ENCODE measurements around the gene TAS2R43. TPM values are rescaled to one million over a fixed set of nuclear protein-coding genes. Genes with fewer than 3 reads are reported as not detected.
A peak's percentile ranks its signal among the peaks of the same experiment; 100 is the strongest.

TAS2R43 gene
- total and polyA plus RNA-seq, 8 donors: 0.87 to 11.9 (median 8.4) TPM; not detected in 5

DNA sequence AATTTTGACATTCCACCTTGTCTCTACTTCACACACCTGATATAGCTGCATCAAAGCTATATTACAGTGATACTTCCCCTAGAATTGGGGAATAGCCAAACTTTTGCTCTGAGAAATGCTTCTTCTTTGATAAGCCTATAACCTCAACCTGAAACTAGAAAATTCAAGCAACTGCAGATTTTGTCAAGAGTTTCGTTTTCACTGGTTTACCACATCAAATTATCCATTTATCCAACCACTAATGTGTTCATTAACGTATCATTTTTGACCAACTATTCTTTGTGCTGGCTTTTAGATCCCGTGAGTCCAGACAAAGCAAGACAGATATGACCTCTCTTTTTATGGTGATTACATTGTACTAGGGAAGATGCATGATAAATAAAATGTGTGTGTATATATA, 16.5 kb downstream of the TAS2R43 start:
- Histone ChIP-seq H3K9me3 (peaks cover 0 to 4% (median under 1%) of the 10 kb centered on the region in 4 donors), H3K27me3 (no peaks in the 10 kb centered on the region), H3K36me3 (no peaks in the 10 kb centered on the region), H3K4me1 (peaks cover 0 to 18% (median 4%) of the 10 kb centered on the region in 4 donors), H3K27ac (no peak overlapping the region), H3K4me3 (no peak overlapping the region)
- DNase-seq: no peak
- 0 to 78% (median 65%) methylated on average over 2 to 3 of the region's 3 CpGs for WGBS, 5 donors
- intact Hi-C loops (cut with DNase I; ENCODE audit: low total_unique reads): no loop called here
- no peak for TF ChIP-seq POLR2A (IDR thresholded peaks at IDR 0.05)
- TF ChIP-seq, protein P1, sequence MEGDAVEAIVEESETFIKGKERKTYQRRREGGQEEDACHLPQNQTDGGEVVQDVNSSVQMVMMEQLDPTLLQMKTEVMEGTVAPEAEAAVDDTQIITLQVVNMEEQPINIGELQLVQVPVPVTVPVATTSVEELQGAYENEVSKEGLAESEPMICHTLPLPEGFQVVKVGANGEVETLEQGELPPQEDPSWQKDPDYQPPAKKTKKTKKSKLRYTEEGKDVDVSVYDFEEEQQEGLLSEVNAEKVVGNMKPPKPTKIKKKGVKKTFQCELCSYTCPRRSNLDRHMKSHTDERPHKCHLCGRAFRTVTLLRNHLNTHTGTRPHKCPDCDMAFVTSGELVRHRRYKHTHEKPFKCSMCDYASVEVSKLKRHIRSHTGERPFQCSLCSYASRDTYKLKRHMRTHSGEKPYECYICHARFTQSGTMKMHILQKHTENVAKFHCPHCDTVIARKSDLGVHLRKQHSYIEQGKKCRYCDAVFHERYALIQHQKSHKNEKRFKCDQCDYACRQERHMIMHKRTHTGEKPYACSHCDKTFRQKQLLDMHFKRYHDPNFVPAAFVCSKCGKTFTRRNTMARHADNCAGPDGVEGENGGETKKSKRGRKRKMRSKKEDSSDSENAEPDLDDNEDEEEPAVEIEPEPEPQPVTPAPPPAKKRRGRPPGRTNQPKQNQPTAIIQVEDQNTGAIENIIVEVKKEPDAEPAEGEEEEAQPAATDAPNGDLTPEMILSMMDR (IDR thresholded peaks at IDR 0.05): no peak
- no peak for TF ChIP-seq EP300 (IDR thresholded peaks at IDR 0.05)
- no peak for TF ChIP-seq POLR2AphosphoS5 (IDR thresholded peaks at IDR 0.05)

DNA sequence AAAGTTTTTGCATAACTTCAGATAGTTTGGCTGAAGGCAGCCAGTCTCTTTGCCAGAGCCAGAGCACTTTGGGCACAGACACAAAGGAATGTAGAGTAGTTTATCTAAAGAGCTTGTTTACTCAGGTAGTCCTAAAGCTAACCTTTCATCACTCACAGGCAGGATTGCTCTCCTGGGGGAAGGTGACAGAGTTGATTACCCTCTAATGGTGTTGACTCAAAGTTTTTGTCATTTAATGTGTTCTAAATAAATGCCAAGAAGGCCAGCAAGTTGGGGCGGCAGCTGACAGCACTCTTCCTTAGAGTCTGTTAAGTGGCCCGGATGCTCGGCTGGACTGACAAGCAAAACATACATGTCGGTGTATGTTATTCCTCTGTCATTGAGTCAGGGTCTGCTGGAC, 20.7 kb downstream of the TAS2R43 start:
- Histone ChIP-seq H3K9me3 (no peaks in the 10 kb centered on the region), H3K4me3 (no peak overlapping the region), H3K27ac (no peak overlapping the region), H3K4me1 (peaks cover 0 to 16% (median 4%) of the 10 kb centered on the region in 4 donors), H3K36me3 (no peaks in the 10 kb centered on the region), H3K27me3 (no peaks in the 10 kb centered on the region)
- 49 to 60% (median 56%) methylated on average over 4 of the region's 4 CpGs for WGBS, 5 donors
- DNase-seq: peak in 1 of 2 donors; percentile 30
- no peak for TF ChIP-seq POLR2AphosphoS5 (IDR thresholded peaks at IDR 0.05)
- TF ChIP-seq EP300 (IDR thresholded peaks at IDR 0.05): no peak
- no peak for TF ChIP-seq POLR2A (IDR thresholded peaks at IDR 0.05)
- TF ChIP-seq, protein P1 (IDR thresholded peaks at IDR 0.05): no peak
- intact Hi-C loops (cut with DNase I; ENCODE audit: low total_unique reads): no loop called here

DNA sequence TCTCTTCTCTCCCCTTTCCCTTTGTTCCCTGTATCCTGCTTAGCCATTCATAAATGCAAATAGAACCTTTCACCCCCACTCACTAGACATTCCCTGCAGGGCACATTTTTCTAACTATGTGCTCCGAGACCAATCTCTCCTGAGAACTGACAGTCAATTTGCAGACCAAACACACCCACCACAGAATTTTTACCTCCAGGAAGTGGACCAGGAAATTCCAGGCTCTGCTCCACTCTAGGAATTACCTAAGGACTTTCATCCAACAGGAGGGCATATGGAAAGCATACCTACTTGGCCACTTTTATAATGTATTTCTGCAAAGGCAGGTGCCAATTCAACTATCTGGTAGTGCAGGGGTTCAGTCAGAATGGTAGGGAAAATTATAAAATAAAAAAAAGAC, 21.1 kb downstream of the TAS2R43 start:
- intact Hi-C loops (cut with DNase I; ENCODE audit: low total_unique reads): no loop called here
- H3K4me3 ChIP-seq: no peak overlapping the region
- whole genome bisulfite sequencing, 5 donors: 35 to 63% (median 41%) methylated on average over 1 of the region's 1 CpG; no CpG with 5 or more reads in 1 of the 5 donors

DNA sequence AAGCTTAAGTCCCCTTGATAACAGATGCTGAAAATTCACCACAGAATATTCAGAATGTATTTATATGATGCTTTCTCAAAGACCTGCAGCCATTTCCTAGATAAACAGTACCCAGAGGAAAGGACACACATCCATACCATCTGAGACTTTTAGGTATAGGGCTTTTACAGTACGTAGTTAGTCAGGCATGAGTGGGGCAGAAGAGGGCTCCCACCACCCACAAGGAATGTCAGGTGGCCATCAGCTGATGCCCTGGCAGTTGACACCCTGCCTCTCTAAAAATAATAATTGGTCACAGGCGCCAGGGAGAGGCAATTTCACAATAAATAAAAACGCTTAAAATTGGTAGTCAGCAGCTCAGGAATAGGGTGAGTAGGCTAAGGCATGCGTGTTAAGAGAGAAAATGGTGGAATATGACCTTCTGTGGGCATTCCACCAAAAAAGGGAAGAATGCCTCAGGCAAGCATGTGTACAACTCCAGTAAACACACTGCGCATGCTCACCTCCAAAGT, 22.2 kb downstream of the TAS2R43 start:
- H3K4me3 ChIP-seq: no peak overlapping the region
- H3K9me3 ChIP-seq: no peaks in the 10 kb centered on the region
- no peaks in the 10 kb centered on the region for H3K36me3 ChIP-seq
- intact Hi-C loops (cut with DNase I; ENCODE audit: low total_unique reads): no loop called here
- WGBS, 5 donors: 79 to 87% (median 84%) methylated on average over 5 of the region's 5 CpGs
- no peaks in the 10 kb centered on the region for H3K27me3 ChIP-seq
- H3K4me1 ChIP-seq: peaks cover 0 to 16% (median 4%) of the 10 kb centered on the region in 4 donors
- no peak overlapping the region for H3K27ac ChIP-seq
- DNase-seq: no peak
- no peak for TF ChIP-seq POLR2A (IDR thresholded peaks at IDR 0.05)
- no peak for TF ChIP-seq EP300 (IDR thresholded peaks at IDR 0.05)
- no peak for TF ChIP-seq POLR2AphosphoS5 (IDR thresholded peaks at IDR 0.05)
- TF ChIP-seq, protein P1 (IDR thresholded peaks at IDR 0.05): no peak

More for the DNA sequence above, 21.1 kb downstream of the TAS2R43 start:
- no peak overlapping the region for H3K27ac ChIP-seq
- no peaks in the 10 kb centered on the region for H3K9me3 ChIP-seq
- no peaks in the 10 kb centered on the region for H3K36me3 ChIP-seq
- no peaks in the 10 kb centered on the region for H3K27me3 ChIP-seq
- DNase-seq: no peak
- peaks cover 0 to 16% (median 4%) of the 10 kb centered on the region in 4 donors for H3K4me1 ChIP-seq
- TF ChIP-seq, protein P1 (IDR thresholded peaks at IDR 0.05): no peak
- no peak for TF ChIP-seq POLR2AphosphoS5 (IDR thresholded peaks at IDR 0.05)
- no peak for TF ChIP-seq POLR2A (IDR thresholded peaks at IDR 0.05)
- TF ChIP-seq EP300 (IDR thresholded peaks at IDR 0.05): no peak
